ENCODE measurements around the gene COL6A3. TPM values are rescaled to one million over a fixed set of nuclear protein-coding genes. Genes with fewer than 3 reads are reported as not detected.

COL6A3 gene
- total RNA-seq, 1 experiment from 2014 or later: 0.81 TPM

- Histone ChIP-seq H2BK5ac (ENCODE audit: insufficient read length, low read length) (no peak overlapping the region), H3K79me1 (ENCODE audit: insufficient read depth, low read depth, low read length, poor library complexity, severe bottlenecking) (no peaks in the 10 kb centered on the region), H2BK15ac (ENCODE audit: low read depth, low read length) (no peak overlapping the region), H2AFZ (ENCODE audit: low read length) (no peak overlapping the region), H3K4me2 (ENCODE audit: insufficient read depth, insufficient read length, low read length) (no peak overlapping the region), H3K79me2 (ENCODE audit: insufficient read depth, low read length) (no peaks in the 10 kb centered on the region), H3K4ac (ENCODE audit: low read depth, low read length) (no peak overlapping the region), H3K27me3 (ENCODE audit: insufficient read depth, low read length) (no peaks in the 10 kb centered on the region), H2AK5ac (ENCODE audit: insufficient read length, low read length) (no peak overlapping the region), H3K23me2 (ENCODE audit: insufficient read length, low read depth, low read length, poor library complexity, severe bottlenecking) (no peaks in the 10 kb centered on the region), H3K9ac (ENCODE audit: extremely low read depth, insufficient read length, low read length) (no peak overlapping the region), H3K27ac (ENCODE audit: insufficient read length, low read depth, low read length) (no peak overlapping the region), H2BK120ac (ENCODE audit: low read depth, low read length, poor library complexity, severe bottlenecking) (no peak overlapping the region), H4K91ac (ENCODE audit: insufficient read length, low read depth, low read length) (no peak overlapping the region), H3K18ac (ENCODE audit: insufficient read length, low read depth, low read length) (no peak overlapping the region), H4K5ac (ENCODE audit: insufficient read length, low read depth, low read length) (no peak overlapping the region), H3K14ac (ENCODE audit: insufficient read depth, low read length) (no peak overlapping the region), H4K8ac (replicated peaks; ENCODE audit: insufficient read length, low read depth, low read length) (no peak overlapping the region), H3K9me3 (ENCODE audit: control insufficient read depth, low read depth, low read length) (no peaks in the 10 kb centered on the region), H3T11ph (ENCODE audit: low read length) (no peak overlapping the region), H3K4me1 (ENCODE audit: insufficient read depth, low read length) (no peaks in the 10 kb centered on the region), H2BK12ac (ENCODE audit: insufficient read length, low read depth, low read length) (no peak overlapping the region), H3K56ac (ENCODE audit: insufficient read length, low read depth, low read length) (no peak overlapping the region), H3K23ac (ENCODE audit: insufficient read length, low read depth, low read length) (no peak overlapping the region), H4K20me1 (ENCODE audit: control insufficient read depth, insufficient read depth, insufficient read length) (no peaks in the 10 kb centered on the region), H2BK20ac (ENCODE audit: low read depth, low read length, poor library complexity, severe bottlenecking) (no peak overlapping the region)
- Mint-ChIP-seq H3K27ac (no peak overlapping the region), H3K36me3 (ENCODE audit: insufficient read depth in 1 of 3, low read depth in 3 of 3) (no peaks in the 10 kb centered on the region), H3K9me3 (no peaks in the 10 kb centered on the region), H3K4me3 (no peak overlapping the region), H3K27me3 (ENCODE audit: low read depth) (peaks cover 3% of the 10 kb centered on the region), H3K4me1 (no peaks in the 10 kb centered on the region)
- DNase-seq: no peak
- WGBS (ENCODE audit: extremely low coverage, insufficient read length, low lambda C conversion rate): no CpG with 5 or more reads among the region's 11 CpGs
- no peak for TF ChIP-seq CTCF (conservative IDR thresholded peaks at IDR 0.05)
Measured at GRCh38 chr2:237320801-237321560, 93.0 kb downstream of the COL6A3 start.

All from H9 (cell line).